DMS 273 treated with DMSO at 0.1 percent for 48 hours (cell line): ENCODE data around the gene UBE4B.

ENCODE experiments used
- DNase-seq: peaks from one replicate; lab custom pipeline; 2025; lab: John Stamatoyannopoulos, UW

The UBE4B gene

GRCh38 chr1:10117132-10117531 lies 84.4 kb downstream of the UBE4B start:
- no peak for DNase-seq

DNA sequence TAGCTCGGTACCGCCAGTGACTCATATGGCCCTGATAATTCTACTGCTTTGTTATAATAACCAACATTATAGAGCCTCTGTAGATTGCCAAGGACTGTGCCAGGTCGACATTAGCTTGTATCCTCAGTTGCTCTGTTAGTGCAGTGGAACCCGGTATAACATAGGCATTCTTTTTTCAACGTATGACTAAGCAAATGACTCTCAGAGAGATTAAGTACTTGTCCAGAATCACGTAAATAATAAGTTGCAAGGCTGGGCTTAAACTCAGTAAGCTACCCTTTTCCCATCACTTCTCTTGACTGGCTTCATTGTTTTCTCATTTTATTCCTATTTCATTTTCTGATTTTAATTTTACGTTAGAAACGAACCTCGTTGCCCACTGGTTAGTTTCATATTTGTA lies 85.1 kb downstream of the UBE4B start:
- no peak for DNase-seq

GRCh38 chr1:10121688-10122087 lies 88.9 kb downstream of the UBE4B start:
- no peak for DNase-seq

DNA sequence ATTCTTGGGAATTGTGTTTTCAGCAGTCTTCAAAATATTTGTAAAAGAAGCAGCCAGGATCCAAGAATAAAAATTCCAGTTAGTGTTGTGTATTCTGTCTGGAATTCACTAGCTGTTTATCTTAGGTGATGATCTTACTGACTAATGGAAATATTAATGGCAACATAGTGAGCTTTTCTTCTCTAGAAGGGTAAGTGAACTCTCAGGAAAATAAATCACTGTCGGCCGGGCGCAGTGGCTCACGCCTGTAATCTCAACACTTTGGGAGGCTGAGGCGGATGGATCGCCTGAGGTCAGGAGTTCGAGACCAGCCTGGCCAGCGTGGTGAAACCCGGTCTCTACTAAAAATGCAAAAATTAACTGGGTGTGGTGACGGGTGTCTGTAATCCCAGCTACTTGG lies 90.2 kb downstream of the UBE4B start:
- no peak for DNase-seq

GRCh38 chr1:10128101-10128765 lies 95.5 kb downstream of the UBE4B start:
- DNase-seq, result no peak

GRCh38 chr1:10132316-10132715 lies 99.6 kb downstream of the UBE4B start:
- no peak for DNase-seq

DNA sequence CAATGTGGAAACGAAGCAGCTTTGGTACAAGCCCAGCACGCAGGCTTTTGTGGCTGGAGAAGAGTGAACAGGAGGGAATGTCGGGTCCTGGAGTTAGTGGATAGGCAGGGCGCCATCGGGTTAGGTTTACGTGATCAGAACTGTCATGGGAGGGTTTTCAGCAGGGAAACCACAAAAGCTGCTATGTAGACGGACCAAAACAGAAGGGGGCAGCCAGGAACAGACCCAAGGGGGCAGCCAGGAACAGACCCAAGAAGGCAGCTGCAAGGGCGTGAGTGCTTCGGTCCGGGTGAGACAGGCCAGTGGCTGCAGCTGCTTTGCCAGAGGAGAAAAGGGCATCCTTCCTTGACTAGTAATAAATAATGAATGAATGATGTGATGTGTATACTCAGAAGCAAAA lies 100.1 kb downstream of the UBE4B start:
- DNase-seq, result no peak

GRCh38 chr1:10140981-10141380 lies 108.2 kb downstream of the UBE4B start:
- no peak for DNase-seq

DNA sequence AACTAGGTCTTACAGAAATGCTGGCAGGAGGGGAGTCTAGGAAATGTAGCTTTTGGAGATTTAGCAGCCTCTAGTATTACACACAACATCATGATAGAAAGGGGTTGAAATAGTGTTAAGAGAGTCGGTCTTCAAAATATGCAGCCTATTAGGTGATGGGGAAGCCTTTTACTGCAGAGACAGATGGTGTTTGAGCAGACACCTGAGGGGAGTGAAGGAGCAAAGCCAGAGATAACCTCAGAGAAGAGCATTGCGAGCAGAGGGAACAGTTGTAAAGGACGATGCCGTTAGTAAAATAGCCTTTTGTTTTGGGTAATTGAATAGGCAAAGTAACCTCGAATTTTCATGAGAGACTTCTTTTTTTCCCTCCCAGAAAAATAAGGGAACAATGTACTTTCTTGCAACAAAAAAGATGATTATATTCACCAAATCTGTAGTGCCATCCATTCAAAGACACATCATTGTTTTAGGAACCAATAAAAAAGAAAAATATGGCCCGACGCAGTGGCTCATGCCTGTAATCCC lies 111.3 kb downstream of the UBE4B start:
- DNase-seq, result no peak

DNA sequence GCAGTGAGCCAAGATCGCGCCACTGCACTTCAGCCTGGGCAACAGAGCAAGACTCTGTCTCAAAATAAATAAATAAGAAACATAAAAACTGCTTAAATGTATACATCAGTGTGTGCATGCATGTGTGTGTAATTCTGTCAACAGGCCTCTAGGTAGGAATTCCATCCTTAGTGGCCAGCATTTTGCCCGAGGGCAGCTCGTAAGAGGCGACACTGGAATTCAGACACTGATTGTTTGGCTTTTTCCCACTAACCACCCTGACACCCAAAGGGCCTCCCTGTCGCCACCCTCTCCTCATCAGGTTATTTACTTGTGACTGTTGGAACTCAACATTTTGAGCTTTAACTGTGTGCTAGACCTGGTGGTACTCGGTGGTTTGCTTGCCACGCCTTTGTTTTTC lies 113.6 kb downstream of the UBE4B start:
- DNase-seq, result no peak

- DNase-seq, result no peak
Observed at GRCh38 chr1:10149231-10149630, 116.5 kb downstream of the UBE4B start.

DNA sequence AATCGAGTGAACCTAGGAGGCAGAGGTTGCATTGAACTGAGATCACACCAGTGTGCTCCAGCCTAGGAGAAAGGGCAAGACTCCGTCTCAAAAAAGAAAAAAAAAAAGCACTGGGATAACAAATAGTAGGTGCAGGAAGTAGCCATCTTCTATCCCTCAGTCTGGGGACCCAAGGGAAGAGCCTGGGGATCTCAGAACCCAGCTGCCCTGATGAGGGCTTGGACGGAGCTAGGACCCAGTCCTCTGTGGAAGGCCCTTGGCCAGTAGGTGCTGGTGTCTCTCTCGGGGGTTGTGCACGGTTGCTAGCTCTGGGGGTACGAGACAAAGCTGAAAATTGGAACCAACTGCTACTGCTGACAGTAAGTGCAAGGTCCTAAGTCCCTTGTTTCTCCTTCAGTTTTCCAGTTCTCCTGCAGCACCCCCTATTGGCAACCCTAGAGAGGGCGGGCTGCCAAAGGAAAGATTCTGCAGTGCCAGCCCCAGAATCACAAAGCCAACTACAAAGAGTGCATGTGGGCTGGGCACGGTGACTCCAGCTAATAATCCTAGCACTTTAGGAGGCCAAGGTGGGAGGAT lies 120.0 kb downstream of the UBE4B start:
- DNase-seq, result no peak

DNA sequence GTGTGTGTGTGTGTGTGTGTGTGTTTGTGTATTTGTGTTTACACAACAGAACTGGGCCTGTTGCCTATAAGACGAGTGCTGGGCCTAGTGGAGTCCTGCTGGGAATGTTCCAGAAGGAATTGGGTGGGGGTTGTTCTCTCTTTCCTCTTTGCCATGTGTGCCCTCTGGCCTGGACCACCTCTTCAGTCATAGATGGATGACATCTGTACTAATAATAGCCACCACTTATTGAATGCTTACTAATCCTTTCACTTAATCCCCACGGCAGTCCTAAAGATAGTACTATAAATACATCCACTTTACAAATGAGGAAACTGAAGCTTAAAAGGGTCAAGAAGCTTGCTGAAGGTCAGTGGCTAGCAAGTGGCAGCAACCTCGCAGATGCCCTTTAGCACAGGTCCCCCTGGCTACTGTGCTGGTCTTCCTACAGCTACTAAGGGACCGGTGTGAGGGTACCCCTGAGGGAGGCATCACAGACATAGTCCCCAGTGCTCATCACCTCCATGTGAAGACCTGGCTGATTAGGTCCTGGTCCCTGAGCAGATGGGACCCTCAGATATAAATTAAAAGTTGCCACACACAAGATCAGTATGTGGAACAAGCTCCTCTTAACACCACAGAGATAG lies 122.4 kb downstream of the UBE4B start:
- DNase-seq, result no peak

GRCh38 chr1:10160173-10160572 lies 127.4 kb downstream of the UBE4B start:
- no peak for DNase-seq

GRCh38 chr1:10160907-10161490 lies 128.2 kb downstream of the UBE4B start:
- no peak for DNase-seq

GRCh38 chr1:10161541-10162290 lies 129.0 kb downstream of the UBE4B start:
- no peak for DNase-seq

- DNase-seq, result no peak
Observed at GRCh38 chr1:10168912-10169514, 136.3 kb downstream of the UBE4B start.

GRCh38 chr1:10170239-10170574 lies 137.4 kb downstream of the UBE4B start:
- no peak for DNase-seq

GRCh38 chr1:10171105-10171767 lies 138.5 kb downstream of the UBE4B start:
- no peak for DNase-seq

- no peak for DNase-seq
Observed at GRCh38 chr1:10171995-10172669, 139.4 kb downstream of the UBE4B start.

GRCh38 chr1:10173582-10173981 lies 140.8 kb downstream of the UBE4B start:
- DNase-seq, result no peak
